Brain pericyte (primary cell): ENCODE results near the gene ERC2.

Experiments
- DNase-seq: peaks from one replicate; pipeline ENCODE4 v3.0.0-alpha.2; 2012; ENCODE audit warnings: low read depth, low spot score

Gene ERC2

DNA sequence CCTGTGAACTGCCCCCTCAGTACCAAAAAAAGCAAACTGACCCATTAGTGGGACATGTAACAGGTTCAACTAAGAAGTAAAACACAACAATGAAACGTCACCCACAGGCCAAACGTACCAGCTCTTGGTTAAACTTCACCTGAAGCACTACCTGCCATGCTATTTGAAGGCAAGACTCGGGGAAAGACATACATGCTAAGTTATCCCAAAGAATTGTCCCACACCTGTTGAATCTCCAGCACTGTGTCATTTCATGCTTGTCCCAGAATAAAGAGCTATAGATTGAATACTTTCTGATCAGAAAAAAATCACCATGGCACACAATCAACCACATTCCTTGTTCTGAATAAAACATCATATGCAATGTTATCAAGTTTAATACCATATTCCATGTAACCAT lies 785.8 kb downstream of the ERC2 start:
- no peak for DNase-seq

DNA sequence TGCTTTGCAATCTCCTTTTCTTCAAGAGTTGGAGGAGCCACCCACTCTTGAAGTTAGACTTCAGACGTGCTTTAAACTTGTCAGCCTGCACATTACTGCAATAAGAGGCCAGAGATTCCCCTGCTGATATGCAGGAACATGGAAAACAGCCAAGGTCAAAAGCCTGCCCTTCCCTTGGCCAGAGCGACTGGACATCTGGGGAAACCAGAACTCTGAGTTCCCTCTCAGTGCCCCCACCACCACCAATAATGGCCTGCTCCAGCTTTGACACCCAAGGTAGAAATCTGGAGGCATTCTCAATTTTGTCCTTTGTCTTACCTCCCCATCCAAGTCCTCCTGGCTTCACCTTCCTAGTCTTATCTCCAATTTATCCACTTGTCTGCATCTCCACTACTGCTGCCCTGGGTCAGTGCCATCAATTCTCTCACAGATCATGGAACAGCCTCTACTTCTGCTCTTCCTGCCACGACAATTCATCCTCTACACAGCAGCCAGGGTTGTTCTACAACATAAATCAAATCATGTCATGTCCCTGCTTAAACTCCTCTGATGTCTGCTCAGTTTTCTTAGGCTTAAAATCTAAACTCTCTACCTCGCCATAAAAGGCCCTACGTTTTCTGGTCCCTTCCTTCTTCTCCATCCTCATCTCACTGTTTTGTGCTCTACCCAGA lies 789.6 kb downstream of the ERC2 start:
- DNase-seq: no peak

DNA sequence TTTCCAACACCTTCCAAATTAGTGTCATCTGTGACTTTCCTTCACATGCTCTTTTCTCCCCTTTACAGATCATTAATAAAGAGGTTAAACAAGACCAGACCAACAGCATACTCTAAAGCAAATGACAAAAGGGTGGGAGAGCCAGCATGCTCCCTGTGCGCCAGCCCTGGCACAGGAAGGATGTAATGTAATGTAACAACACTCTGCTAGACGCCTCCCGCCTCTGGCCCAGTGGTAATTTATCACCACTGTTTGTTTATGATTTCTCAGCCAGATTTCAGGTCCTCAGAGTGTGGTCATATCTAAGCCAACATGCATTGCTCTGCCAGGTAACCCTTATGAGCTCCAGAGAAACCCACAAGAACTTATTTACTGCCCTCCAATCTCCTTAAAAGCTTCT lies 791.6 kb downstream of the ERC2 start:
- DNase-seq: no peak

DNA sequence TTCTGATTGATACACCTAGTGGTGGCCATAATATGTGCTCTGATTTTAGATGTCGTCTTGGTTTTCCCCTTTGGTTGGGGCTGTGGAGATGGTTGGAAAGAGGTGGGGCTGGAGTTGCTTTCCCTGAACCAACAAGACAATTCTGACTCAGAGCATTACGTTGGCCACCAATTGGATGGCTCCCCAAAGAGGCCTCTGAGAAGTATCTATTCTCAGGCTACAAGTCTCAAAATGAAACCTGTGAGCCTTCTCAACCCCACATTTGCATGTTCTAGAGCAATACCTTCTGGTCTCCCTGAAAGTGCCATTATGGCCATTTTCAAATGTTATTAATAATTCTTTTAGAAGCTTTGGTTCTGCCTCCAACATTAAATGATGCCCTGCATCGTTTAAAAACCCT lies 792.8 kb downstream of the ERC2 start:
- no peak for DNase-seq

DNA sequence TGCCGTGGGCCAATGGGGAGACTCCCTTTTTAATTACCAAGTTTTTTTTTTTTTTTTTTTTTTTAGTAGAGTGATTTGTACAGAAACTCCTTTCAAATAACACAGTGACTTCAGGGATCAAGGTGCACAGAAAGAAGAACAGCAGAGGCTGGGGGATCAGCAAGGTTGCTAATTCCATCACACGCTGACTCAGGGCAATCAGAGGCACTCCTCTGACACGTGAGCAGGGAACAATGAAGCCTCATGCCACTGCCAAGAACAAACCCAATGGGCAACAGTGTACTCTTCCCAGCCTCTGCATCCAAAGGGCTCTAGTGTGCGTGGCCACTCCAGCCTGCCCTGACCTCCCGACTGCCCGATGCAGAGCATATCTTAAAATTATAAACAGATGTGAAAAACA lies 794.5 kb downstream of the ERC2 start:
- DNase-seq: no peak

DNA sequence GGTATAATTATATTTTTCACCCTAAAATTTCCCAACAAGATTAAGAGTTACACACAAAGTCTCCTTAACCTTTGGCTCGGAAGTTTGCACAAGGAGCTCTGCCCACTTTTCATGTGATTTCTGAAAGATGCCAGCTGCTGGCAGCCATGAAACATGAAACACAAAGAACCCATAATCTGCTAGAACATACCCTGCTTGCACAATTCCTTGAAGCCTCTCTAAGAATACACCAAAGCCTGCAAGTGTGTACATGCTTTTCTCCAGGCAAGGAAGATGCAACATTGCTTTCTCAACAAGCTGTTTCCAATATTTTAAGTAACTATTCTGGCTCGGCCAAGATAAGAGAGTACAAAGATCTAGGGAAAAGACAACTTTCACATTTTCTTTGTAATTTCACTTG lies 799.1 kb downstream of the ERC2 start:
- no peak for DNase-seq

DNA sequence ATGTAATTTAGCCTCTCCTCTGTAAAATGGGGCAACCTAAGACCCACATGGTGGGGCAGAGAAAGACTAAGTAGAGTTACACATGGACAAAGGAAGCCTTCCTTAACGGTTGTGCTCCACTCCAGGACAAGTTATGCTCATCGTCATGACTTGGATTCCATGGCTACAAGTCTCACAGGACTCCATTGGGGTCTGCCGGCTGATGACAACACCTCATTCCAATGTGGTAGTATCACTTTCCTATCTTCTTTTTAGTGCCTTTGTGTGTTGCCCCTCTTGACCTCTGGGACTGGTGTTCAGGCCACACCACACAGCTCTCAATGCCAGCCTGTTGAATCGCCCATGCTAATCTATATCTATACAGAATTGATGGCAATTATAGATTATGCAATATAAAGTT lies 799.9 kb downstream of the ERC2 start:
- no peak for DNase-seq

DNA sequence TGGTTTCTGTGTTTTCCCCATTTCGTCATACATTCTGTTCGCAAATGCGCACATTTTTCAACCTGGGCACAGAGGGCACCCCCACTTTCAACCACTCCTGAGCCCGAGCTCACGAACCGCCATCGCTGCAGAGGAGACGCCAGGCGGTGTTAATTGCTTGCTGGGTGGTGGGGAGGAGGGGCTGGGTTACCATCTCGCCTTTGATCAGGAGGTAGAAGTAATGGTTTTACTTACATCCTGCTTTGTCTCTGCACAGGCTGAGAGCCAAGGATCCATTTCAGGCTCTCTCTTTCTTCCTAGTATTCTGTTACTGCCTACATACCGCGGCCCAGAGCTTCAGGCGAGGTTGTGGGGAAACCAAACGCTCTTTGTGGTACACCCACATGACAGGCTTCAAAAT lies 803.9 kb downstream of the ERC2 start:
- DNase-seq: no peak

DNA sequence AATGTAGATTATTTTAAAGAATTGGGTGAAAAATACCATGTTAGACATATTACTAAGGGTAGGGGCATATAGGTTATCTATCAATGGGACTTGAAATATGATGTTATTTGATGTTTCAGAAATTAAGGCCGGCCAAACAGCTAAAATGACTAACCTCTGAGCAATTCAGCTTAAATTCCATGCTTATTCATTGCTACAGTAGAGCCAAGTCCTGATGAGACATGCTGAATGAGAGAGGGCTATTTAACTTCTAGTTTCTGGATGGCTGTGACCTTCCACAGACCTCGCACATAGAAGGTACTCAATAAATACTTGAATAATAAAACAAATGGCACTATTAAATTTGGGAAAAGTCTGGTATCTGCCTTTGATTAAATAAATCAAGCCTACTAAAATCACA lies 805.6 kb downstream of the ERC2 start:
- DNase-seq: no peak

DNA sequence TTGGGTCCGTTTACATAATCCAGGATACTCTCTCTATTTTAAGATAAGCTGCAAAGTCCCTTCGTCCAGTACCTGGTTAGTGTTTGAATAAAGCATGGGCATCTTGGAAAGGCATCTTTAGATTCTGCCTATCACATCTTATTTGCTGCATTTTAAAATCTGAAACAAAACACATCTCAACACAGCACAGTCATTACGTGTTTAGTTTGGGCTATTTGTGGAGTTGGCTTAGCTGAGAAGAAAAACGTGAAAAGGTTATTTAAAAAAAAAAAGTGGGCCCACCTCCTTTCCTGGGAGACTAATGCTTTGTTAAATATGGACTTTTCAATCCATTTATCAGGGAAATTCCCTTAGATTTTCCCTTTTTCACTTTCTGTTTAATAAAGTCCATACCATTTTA lies 806.7 kb downstream of the ERC2 start:
- no peak for DNase-seq

DNA sequence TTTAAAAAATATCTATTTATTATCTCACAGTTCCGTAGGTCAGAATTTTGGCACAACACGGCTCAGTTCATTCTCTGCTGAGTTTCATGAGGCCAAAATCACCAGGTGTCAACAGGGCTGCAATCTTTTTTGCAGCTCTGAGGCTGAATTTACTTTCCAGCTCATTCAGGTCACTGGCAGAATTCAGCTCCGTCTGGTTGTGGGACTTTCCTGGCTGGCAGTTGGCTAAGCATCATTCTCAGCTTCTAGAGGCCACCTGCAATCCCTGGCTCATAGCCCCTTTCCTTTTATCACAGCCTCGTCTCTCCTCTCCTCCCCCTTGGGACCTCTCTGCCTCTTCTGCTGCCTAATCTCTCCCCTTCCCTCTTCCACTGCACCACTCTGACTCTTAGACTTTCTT lies 807.1 kb downstream of the ERC2 start:
- DNase-seq: no peak

DNA sequence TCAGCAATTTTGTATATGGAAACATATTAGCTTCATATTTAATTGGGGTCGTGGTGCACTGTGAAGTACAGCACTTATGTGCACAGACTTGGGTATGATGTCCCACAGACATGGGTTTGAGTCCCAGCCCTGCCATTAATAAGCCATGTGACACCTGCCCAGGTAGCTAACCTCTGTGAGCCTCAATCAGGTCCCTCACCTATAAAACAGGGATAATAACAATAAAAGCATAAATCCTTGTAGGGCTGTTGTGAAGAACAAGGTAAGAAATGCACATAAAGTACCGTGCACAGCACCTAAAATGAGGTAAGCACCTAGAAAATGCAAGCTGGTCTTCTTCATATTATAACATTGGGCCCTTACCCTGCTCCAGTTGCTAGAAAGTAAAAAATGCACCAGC lies 807.6 kb downstream of the ERC2 start:
- DNase-seq: no peak

DNA sequence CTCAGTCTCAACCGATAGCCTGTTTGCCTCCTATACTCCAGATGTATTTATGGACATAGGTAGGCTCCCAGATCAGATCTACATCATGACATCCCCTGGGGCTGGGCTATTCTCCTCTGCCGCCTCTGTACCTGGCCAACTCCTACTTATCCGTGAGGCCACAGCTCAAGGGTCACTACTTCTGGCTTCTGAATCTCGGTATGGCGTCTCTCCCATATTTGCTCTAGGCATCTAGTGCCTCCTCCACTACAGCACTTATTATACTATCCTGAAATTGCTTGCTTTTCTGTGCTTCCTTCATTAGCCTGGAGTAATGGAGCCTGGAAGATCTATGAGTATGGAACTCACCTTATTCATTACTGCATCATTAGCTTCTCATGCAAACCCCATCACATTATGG lies 808.6 kb downstream of the ERC2 start:
- no peak for DNase-seq

DNA sequence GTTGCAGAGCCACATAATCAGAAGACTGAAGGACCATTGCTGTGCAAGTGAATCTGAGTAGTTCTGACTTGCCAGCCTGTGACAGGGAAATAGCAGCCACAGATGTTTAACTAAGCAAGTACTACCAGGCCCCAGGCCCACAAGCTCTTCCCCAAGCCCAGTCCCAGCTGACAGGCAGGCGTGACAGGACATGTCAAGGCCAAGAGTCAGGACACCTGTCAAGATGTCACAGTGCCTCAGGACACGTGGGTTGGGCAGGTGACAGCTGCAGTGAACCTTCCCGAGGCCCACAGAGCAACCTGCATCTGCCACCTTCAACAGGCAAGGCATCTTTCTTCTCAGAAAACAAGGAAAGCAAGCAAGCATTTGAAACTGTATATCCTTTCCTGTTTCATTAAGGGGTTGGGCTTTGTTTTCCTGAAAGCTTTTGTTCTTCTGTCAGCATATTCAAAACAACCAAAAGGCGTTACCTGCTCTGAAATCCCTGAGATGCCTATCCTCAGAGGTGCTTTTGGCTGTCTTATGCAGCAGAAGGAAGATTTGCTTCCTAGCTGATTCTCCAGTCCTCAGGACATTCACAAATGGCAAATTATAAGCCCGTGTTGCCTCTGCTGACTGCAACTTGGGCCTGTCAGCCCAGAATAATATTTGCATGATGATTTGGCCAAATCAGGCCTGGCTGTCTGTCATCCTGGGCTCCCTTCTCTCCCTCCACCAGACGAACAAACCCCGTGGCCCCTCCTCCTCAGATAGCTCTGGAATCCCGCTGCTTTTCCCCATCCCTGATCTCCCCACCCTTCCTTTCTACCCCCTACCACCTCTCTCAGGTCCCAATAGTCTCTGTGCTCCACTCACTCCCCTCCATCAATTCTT lies 809.3 kb downstream of the ERC2 start:
- DNase-seq: no peak

DNA sequence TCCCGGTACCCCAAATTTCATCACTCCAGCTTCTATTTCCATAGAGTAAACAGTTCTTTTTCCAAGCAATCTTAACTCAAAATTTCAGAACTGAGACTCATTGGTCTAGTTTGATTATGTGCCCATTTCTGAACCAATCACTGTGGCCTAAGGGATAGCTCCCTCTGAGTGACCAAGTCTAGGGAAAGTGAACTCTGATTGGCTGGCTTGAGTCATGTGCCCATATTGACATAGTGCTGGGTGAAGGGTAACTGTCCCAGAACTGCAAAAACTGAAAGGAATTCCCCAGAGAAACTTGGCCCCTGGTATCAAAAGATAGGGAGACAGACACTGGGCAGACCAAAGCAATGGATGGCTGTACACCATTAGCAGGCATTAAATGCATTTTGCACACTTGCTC lies 810.0 kb downstream of the ERC2 start:
- no peak for DNase-seq

DNA sequence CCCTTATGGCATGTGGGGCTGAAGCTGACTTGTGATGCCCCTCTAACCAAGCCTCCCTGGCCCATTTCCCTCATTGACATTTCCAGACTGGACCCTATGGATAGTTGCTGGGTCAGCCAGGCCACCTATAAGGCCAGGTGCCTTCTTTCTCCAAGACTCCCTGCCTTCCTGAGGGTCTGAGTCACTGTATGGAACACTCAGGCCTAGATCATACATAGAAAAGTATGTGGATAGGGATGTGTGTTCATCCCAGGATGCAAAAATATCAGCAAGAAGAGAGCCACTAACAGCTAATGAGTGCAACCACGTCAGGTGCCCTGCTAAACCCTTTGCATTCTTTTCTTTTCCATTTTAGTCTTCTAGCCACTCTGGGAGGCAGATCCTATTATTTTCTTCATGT lies 812.7 kb downstream of the ERC2 start:
- DNase-seq: no peak

DNA sequence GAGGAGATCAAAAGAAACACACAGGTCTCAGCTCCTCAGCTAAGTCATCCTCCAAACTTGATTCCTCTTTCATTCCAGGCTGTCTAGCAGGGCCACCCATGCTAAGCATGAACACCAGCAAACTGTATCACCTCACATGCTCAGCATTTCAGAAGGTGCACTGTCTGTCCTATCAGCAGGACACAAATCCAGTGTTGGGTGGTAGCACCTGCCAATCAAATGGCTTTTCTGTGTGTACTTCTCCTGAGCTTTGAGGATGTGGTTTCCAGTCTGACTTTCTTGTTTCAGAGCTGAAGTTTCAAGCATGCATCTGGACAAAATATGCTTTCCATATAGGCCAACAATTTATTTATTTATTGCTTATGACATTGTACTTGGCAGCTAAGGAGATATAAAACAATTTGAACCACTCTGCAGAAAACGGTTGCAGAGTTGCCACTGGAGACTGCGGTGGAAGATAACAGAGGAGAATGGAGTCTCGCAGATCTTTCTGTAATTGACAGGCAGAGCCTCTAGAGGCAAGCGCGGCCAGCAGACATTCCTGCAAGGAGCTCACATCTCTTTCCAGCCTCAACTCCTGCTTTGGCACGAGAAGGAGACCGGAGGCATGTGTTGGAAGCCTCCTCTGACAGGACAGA lies 814.0 kb downstream of the ERC2 start:
- no peak for DNase-seq

DNA sequence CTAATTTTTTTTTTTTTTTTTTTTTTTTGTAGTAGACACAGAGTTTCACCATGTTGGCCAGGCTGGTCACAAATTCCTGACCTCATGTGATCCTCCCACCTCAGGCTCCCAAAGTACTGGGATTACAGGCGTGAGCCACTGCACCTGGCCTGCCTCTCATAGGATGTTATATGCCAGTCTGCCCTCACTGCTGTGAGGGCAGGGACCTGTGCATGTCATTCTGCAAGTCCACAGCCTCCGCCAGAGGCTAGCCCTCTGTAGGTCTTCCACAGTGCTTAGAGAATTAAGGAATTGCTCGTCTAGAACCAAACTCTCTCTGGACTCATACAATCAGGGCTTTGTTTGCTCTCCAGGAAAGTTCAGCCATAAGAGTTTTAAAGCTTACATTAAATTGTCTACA lies 817.3 kb downstream of the ERC2 start:
- no peak for DNase-seq

DNA sequence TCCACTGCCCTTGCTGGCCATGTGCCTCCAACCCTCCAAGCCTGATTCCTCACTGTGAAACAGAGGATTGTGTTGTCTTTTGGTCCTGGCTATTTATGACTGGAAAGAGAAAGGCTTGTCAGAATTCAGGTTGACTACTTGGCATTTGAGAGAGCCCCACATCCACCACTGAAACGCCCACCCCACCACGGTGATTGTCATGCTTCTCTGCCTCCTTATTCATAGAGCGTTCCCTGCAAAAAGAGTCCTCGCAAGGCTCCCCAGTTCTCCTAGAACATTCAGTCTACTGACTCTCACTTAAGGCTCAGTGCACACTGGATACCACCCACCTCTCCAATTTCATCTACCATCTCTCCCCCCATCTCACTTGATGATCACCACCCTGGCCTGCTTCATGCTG lies 818.3 kb downstream of the ERC2 start:
- DNase-seq: no peak

DNA sequence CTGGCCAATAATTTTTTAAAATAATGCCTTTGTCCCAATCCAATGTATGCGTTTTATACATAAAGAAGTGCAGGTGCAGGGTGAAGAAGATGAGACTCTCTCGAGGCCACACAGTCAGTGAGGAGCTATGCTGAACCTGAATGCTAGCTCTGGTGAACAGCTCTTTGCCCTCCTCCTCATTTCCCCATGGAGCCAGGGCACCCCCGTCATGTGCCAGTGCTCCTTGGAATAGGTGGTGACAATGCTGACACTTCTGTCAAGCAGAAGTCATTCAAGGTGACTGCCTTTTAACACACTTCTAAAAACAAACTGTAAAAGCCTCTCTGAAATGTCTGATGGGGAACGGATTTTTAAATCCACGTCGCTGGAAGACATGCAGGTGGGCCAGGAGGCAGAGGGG lies 818.7 kb downstream of the ERC2 start:
- no peak for DNase-seq

DNA sequence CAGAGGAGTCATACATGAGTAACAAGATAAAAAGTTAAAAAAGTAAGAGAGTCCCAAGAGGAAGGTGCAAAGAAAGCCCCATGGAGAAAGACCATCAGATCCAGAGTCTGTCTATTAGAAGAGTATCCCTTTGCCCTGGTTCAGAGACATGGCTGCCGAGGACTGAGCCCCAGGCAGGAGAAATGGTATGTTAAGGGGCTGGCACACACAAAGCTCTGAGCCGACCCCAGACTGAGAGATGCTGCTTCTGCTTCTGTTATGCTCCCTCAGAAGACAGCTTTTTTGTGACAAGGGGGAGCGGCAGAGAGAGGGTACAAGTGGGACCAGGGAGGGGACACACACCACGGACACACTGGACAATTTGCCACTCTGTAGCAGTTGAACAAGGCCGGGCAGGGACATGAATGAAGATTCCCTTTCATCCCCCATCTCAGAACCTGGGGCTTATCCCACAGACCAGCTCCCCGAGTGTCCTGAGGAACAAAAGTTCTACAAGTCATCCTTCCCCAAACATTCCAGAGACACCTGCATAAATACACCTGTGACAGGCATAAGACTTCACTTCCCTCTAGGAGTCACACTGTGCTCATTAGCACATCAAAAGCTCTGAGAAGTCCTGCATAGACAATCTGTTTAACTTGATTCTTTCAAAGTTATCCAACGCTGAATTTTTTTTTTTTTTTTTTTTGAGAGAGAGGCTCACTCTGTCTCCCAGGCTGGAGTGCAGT lies 819.5 kb downstream of the ERC2 start:
- no peak for DNase-seq

DNA sequence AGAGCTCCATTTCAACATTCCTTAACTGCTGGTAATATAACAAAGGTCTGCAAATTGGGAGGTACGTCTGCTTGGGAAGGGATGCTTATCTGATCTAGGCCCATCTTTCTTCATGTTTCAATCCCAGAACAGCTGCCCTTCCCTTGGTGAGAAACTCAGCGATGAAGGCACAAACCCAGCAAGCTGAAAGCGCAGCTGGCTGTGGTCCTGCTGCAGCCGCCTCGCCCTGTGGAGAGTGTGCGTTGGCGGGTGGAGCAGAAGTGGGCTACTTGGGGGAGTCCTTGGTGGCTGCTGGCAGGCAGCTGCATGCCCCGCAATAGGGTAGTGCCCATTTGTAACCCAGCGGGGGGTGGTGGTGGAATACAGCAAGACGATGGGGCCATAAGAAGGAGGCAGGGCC lies 820.6 kb downstream of the ERC2 start:
- no peak for DNase-seq
